Breast epithelium (tissue), 3 donors: ENCODE measurements around the gene ZNFX1.
A peak's percentile ranks its signal among the peaks of the same experiment; 100 is the strongest.

Source experiments
- POLR2A ChIP-seq: fragments of 450-650 bp; IDR thresholded peaks from one replicate; pipeline ENCODE4 v1.6.1; 2016; ENCODE audit warnings: antibody characterized with exemption, mild to moderate bottlenecking, moderate library complexity
- POLR2AphosphoS5 ChIP-seq, 3 donors: sonication (generic); formaldehyde crosslinking; IDR thresholded peaks; one replicate each; pipeline ENCODE4 v1.6.1; 2017; ENCODE audit warnings: antibody characterized with exemption in 3 of 3
- TF ChIP-seq, protein P1 (sequence below), 3 donors: fragments of 450-650 bp; IDR thresholded peaks; one replicate each; pipeline ENCODE4 v1.5.1; 2016 to 2017; ENCODE audit warnings: antibody characterized with exemption in 3 of 3, mild to moderate bottlenecking in 3 of 3, moderate library complexity in 3 of 3

GRCh38 chr20:49320460-49320859, 42.6 kb upstream of the ZNFX1 start:
- TF ChIP-seq POLR2AphosphoS5 (IDR thresholded peaks at IDR 0.05) (no peak), POLR2A (no peak)
- TF ChIP-seq, protein P1, sequence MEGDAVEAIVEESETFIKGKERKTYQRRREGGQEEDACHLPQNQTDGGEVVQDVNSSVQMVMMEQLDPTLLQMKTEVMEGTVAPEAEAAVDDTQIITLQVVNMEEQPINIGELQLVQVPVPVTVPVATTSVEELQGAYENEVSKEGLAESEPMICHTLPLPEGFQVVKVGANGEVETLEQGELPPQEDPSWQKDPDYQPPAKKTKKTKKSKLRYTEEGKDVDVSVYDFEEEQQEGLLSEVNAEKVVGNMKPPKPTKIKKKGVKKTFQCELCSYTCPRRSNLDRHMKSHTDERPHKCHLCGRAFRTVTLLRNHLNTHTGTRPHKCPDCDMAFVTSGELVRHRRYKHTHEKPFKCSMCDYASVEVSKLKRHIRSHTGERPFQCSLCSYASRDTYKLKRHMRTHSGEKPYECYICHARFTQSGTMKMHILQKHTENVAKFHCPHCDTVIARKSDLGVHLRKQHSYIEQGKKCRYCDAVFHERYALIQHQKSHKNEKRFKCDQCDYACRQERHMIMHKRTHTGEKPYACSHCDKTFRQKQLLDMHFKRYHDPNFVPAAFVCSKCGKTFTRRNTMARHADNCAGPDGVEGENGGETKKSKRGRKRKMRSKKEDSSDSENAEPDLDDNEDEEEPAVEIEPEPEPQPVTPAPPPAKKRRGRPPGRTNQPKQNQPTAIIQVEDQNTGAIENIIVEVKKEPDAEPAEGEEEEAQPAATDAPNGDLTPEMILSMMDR (IDR thresholded peaks at IDR 0.05): peak; percentile 21 to 38 (median 36)
